SK-N-MC (cell line): ENCODE data around the gene NCEH1.

ENCODE experiments used
- DNase-seq: peaks from one replicate; pipeline ENCODE4 v3.0.0-alpha.2; 2011; ENCODE audit warnings: low read depth, low spot score
- H3K27ac ChIP-seq: fragments of 200-600 bp; sonication (generic); 2 replicates; pipeline ENCODE4 v1.5.1; 2016; ENCODE audit warnings: mixed run types
- H3K36me3 ChIP-seq: fragments of 200-600 bp; sonication (generic); 2 replicates; pipeline ENCODE4 v1.6.1; 2017; ENCODE audit warnings: antibody characterized with exemption, low read length, mixed read lengths; ENCODE audit not compliant: insufficient read depth
- H3K4me3 ChIP-seq: fragments of 200-600 bp; sonication (generic); 2 replicates; pipeline ENCODE4 v1.5.1; 2016
- H3K9ac ChIP-seq: fragments of 200-600 bp; sonication (generic); 2 replicates; pipeline ENCODE4 v1.8.0; 2017; ENCODE audit warnings: mixed run types, mixed read lengths; ENCODE audit not compliant: insufficient read length
- H3K9me3 ChIP-seq: fragments of 200-600 bp; sonication (generic); 2 replicates; pipeline ENCODE4 v1.6.1; 2017; ENCODE audit warnings: low read depth, mild to moderate bottlenecking, antibody characterized with exemption, low read length, moderate library complexity, mixed read lengths
- EZH2 ChIP-seq: fragments of 200-600 bp; sonication (generic); IDR thresholded peaks from one replicate; pipeline ENCODE4 v1.6.1; 2017; ENCODE audit warnings: antibody characterized with exemption
- FOXP2 ChIP-seq: optimal IDR thresholded peaks from 2 replicates; pipeline ENCODE3; 2011; ENCODE audit warnings: mild to moderate bottlenecking, moderate library complexity; ENCODE audit not compliant: insufficient read depth; ENCODE audit errors: extremely low read length, control extremely low read depth
- POLR2AphosphoS5 ChIP-seq: IDR thresholded peaks from 2 replicates; pipeline ENCODE4 v1.6.1; 2012; ENCODE audit warnings: mild to moderate bottlenecking, low read depth, low read length, borderline replicate concordance

Gene NCEH1

GRCh38 chr3:172658344-172659245, 52.3 kb downstream of the NCEH1 start:
- Histone ChIP-seq H3K9me3 (no peaks in the 10 kb centered on the region), H3K9ac (no peak overlapping the region), H3K4me3 (no peak overlapping the region), H3K27ac (no peak overlapping the region), H3K36me3 (no peaks in the 10 kb centered on the region)
- DNase-seq, result no peak
- TF ChIP-seq EZH2 (no peak), FOXP2 (no peak), POLR2AphosphoS5 (no peak)

- DNase-seq, result no peak
- no peak for TF ChIP-seq POLR2AphosphoS5
- no peak for TF ChIP-seq EZH2
- no peak for TF ChIP-seq FOXP2
These were observed 54.3 kb downstream of the NCEH1 start for GRCh38 chr3:172656602-172657001.

GRCh38 chr3:172655388-172655787, 55.5 kb downstream of the NCEH1 start:
- no peak for TF ChIP-seq EZH2
- no peak for TF ChIP-seq POLR2AphosphoS5
- no peak overlapping the region for H3K9ac ChIP-seq
- H3K27ac ChIP-seq, result no peak overlapping the region

More at GRCh38 chr3:172656602-172657001, 54.3 kb downstream of the NCEH1 start:
- no peak overlapping the region for H3K9ac ChIP-seq
- no peaks in the 10 kb centered on the region for H3K9me3 ChIP-seq
- no peak overlapping the region for H3K4me3 ChIP-seq
- no peak overlapping the region for H3K27ac ChIP-seq
- no peaks in the 10 kb centered on the region for H3K36me3 ChIP-seq

GRCh38 chr3:172654470-172654869, 56.4 kb downstream of the NCEH1 start:
- Histone ChIP-seq H3K4me3 (no peak overlapping the region), H3K27ac (no peak overlapping the region), H3K9ac (no peak overlapping the region), H3K9me3 (no peaks in the 10 kb centered on the region), H3K36me3 (no peaks in the 10 kb centered on the region)
- TF ChIP-seq EZH2, result no peak
- TF ChIP-seq POLR2AphosphoS5, result no peak
- no peak for TF ChIP-seq FOXP2
- no peak for DNase-seq

More at GRCh38 chr3:172655388-172655787, 55.5 kb downstream of the NCEH1 start:
- no peak overlapping the region for H3K4me3 ChIP-seq
- DNase-seq, result no peak
- H3K36me3 ChIP-seq, result no peaks in the 10 kb centered on the region
- no peaks in the 10 kb centered on the region for H3K9me3 ChIP-seq

GRCh38 chr3:172653004-172653572, 57.8 kb downstream of the NCEH1 start:
- no peak for DNase-seq
- Histone ChIP-seq H3K9me3 (no peaks in the 10 kb centered on the region), H3K27ac (no peak overlapping the region), H3K4me3 (no peak overlapping the region), H3K36me3 (no peaks in the 10 kb centered on the region), H3K9ac (no peak overlapping the region)
- TF ChIP-seq POLR2AphosphoS5 (no peak), EZH2 (no peak), FOXP2 (no peak)

GRCh38 chr3:172651936-172652625, 58.8 kb downstream of the NCEH1 start:
- DNase-seq, result no peak

GRCh38 chr3:172649987-172650386, 60.9 kb downstream of the NCEH1 start:
- no peaks in the 10 kb centered on the region for H3K36me3 ChIP-seq
- H3K9ac ChIP-seq, result no peak overlapping the region
- H3K27ac ChIP-seq, result no peak overlapping the region
- no peak overlapping the region for H3K4me3 ChIP-seq
- no peaks in the 10 kb centered on the region for H3K9me3 ChIP-seq
- DNase-seq, result no peak
- no peak for TF ChIP-seq EZH2
- no peak for TF ChIP-seq FOXP2
- TF ChIP-seq POLR2AphosphoS5, result no peak

More at GRCh38 chr3:172651936-172652625, 58.8 kb downstream of the NCEH1 start:
- Histone ChIP-seq H3K27ac (no peak overlapping the region), H3K4me3 (no peak overlapping the region), H3K36me3 (no peaks in the 10 kb centered on the region), H3K9me3 (no peaks in the 10 kb centered on the region), H3K9ac (no peak overlapping the region)
- TF ChIP-seq EZH2 (no peak), FOXP2 (no peak)

GRCh38 chr3:172648747-172649146, 62.1 kb downstream of the NCEH1 start:
- H3K9me3 ChIP-seq, result no peaks in the 10 kb centered on the region
- 0 out of 2 replicates have a peak overlapping the region, but pooled peaks have one; percentile 2 for H3K27ac ChIP-seq
- H3K9ac ChIP-seq, result no peak overlapping the region
- TF ChIP-seq POLR2AphosphoS5 (no peak), FOXP2 (no peak), EZH2 (no peak)
- no peaks in the 10 kb centered on the region for H3K36me3 ChIP-seq
- DNase-seq, result no peak
- H3K4me3 ChIP-seq, result no peak overlapping the region
